GM21576 (cell line): ENCODE measurements around the gene U2AF1L4.

Experiments
- ATAC-seq: cut with Tn5 transposase; IDR thresholded peaks from one replicate; pipeline ENCODE4 v1.9.1; 2021; ENCODE audit warnings: mild to moderate bottlenecking, moderate library complexity; ENCODE audit not compliant: unreplicated experiment

Gene U2AF1L4

GRCh38 chr19:35742121-35742724, 3.0 kb downstream of the U2AF1L4 start, which contains the start of gene IGFLR1:
TSS of gene IGFLR1 (minus strand) at chr19:35742452. CDS start at chr19:35741180, 1,272 bp downstream.
- ATAC-seq: no peak

- no peak for ATAC-seq
Measured at GRCh38 chr19:35741203-35741515, 4.1 kb downstream of the U2AF1L4 start.

GRCh38 chr19:35740423-35741202, 4.6 kb downstream of the U2AF1L4 start:
- peak; percentile 46 for ATAC-seq

- ATAC-seq: peak; percentile 11
Measured at GRCh38 chr19:35740108-35740422, 5.2 kb downstream of the U2AF1L4 start.

- ATAC-seq: no peak
Measured at GRCh38 chr19:35739275-35740107, 5.7 kb downstream of the U2AF1L4 start.

GRCh38 chr19:35738887-35739229, 6.4 kb downstream of the U2AF1L4 start:
- ATAC-seq: no peak

GRCh38 chr19:35738021-35738886, 7.0 kb downstream of the U2AF1L4 start:
- no peak for ATAC-seq

- ATAC-seq: no peak
Measured at GRCh38 chr19:35736913-35737886, 8.0 kb downstream of the U2AF1L4 start.

- ATAC-seq: no peak
Measured at GRCh38 chr19:35734889-35735288, 10.3 kb downstream of the U2AF1L4 start.

GRCh38 chr19:35734273-35734672, 10.9 kb downstream of the U2AF1L4 start:
- no peak for ATAC-seq

GRCh38 chr19:35733180-35734125, 11.8 kb downstream of the U2AF1L4 start:
- no peak for ATAC-seq

GRCh38 chr19:35732540-35733179, 12.6 kb downstream of the U2AF1L4 start:
- no peak for ATAC-seq

- no peak for ATAC-seq
Measured at GRCh38 chr19:35731779-35732405, 13.3 kb downstream of the U2AF1L4 start.

GRCh38 chr19:35731353-35731752, 13.9 kb downstream of the U2AF1L4 start:
- ATAC-seq: no peak

- ATAC-seq: no peak
Measured at GRCh38 chr19:35730326-35730725, 14.9 kb downstream of the U2AF1L4 start.

GRCh38 chr19:35729763-35730162, 15.5 kb downstream of the U2AF1L4 start:
- ATAC-seq: no peak

GRCh38 chr19:35729021-35729420, 16.2 kb downstream of the U2AF1L4 start:
- no peak for ATAC-seq
